Activated naive CD8-positive, alpha-beta T cell treated with anti-CD3 and anti-CD28 coated beads for 36 hours (primary cell): ENCODE measurements around the gene MRPS10. TPM values are rescaled to one million over a fixed set of nuclear protein-coding genes. Genes with fewer than 3 reads are reported as not detected.
A peak's percentile ranks its signal among the peaks of the same experiment; 100 is the strongest.
"Not testable (repeated sequence)": the region's sequence is repeated elsewhere in the genome, so short reads cannot be mapped to it uniquely, and the experiment has no call there.

Source experiments
- DNase-seq: peaks from one replicate; pipeline ENCODE4 v3.0.0; 2021
- H3K27ac Mint-ChIP-seq: one replicate; pipeline ENCODE4 v1.8.0; 2022; ENCODE audit warnings: mild to moderate bottlenecking, moderate library complexity, mixed read lengths
- H3K27me3 Mint-ChIP-seq: one replicate; pipeline ENCODE4 v1.8.0; 2022; ENCODE audit warnings: mild to moderate bottlenecking, mixed read lengths
- H3K36me3 Mint-ChIP-seq: one replicate; pipeline ENCODE4 v1.8.0; 2021; ENCODE audit warnings: mild to moderate bottlenecking, mixed read lengths
- H3K4me1 Mint-ChIP-seq: one replicate; pipeline ENCODE4 v1.8.0; 2021; ENCODE audit warnings: mixed read lengths
- H3K4me3 Mint-ChIP-seq: one replicate; pipeline ENCODE4 v1.8.0; 2022; ENCODE audit warnings: mild to moderate bottlenecking, moderate library complexity, mixed read lengths
- H3K9me3 Mint-ChIP-seq: one replicate; pipeline ENCODE4 v1.8.0; 2022; ENCODE audit warnings: mixed read lengths
- total RNA-seq, 2 experiments: library from RNA; stranded (reverse); gene quantifications; one replicate each; pipeline ENCODE4 v1.2.3, GENCODE V29; 2021

The MRPS10 gene
- total RNA-seq, 2 experiments from 2014 or later, result 50.7 to 51.2 TPM

- Mint-ChIP-seq H3K27me3 (no peaks in the 10 kb centered on the region), H3K4me3 (no peak overlapping the region), H3K27ac (no peak overlapping the region), H3K4me1 (peaks cover 15% of the 10 kb centered on the region), H3K9me3 (no peaks in the 10 kb centered on the region), H3K36me3 (no peaks in the 10 kb centered on the region)
- DNase-seq, result no peak
Measured at GRCh38 chr6:42227173-42227850, 9.7 kb upstream of the MRPS10 start.

GRCh38 chr6:42226645-42227143 lies 9.0 kb upstream of the MRPS10 start:
- Mint-ChIP-seq H3K4me3 (no peak overlapping the region), H3K4me1 (peaks cover 15% of the 10 kb centered on the region), H3K27ac (no peak overlapping the region), H3K36me3 (no peaks in the 10 kb centered on the region), H3K9me3 (no peaks in the 10 kb centered on the region), H3K27me3 (no peaks in the 10 kb centered on the region)
- DNase-seq, result no peak

- DNase-seq, result no peak
- Mint-ChIP-seq H3K27ac (no peak overlapping the region), H3K36me3 (no peaks in the 10 kb centered on the region), H3K27me3 (no peaks in the 10 kb centered on the region), H3K4me1 (peaks cover 15% of the 10 kb centered on the region), H3K9me3 (no peaks in the 10 kb centered on the region), H3K4me3 (no peak overlapping the region)
Measured at GRCh38 chr6:42226161-42226611, 8.5 kb upstream of the MRPS10 start.

GRCh38 chr6:42225419-42225818 lies 7.8 kb upstream of the MRPS10 start:
- Mint-ChIP-seq H3K4me3 (no peak overlapping the region), H3K27me3 (no peaks in the 10 kb centered on the region), H3K27ac (no peak overlapping the region), H3K9me3 (no peaks in the 10 kb centered on the region), H3K36me3 (no peaks in the 10 kb centered on the region), H3K4me1 (peaks cover 17% of the 10 kb centered on the region)
- DNase-seq, result no peak

- Mint-ChIP-seq H3K4me3 (no peak overlapping the region), H3K27me3 (no peaks in the 10 kb centered on the region), H3K4me1 (peaks cover 17% of the 10 kb centered on the region), H3K27ac (peak overlapping the region; percentile 86), H3K36me3 (no peaks in the 10 kb centered on the region), H3K9me3 (no peaks in the 10 kb centered on the region)
- DNase-seq, result no peak
Measured at GRCh38 chr6:42225029-42225339, 7.3 kb upstream of the MRPS10 start.

GRCh38 chr6:42224222-42225028 lies 6.8 kb upstream of the MRPS10 start:
- no peaks in the 10 kb centered on the region for H3K9me3 Mint-ChIP-seq
- H3K27ac Mint-ChIP-seq, result peak overlapping the region; percentile 86
- peaks cover 15% of the 10 kb centered on the region for H3K4me1 Mint-ChIP-seq
- no peak for DNase-seq
- no peaks in the 10 kb centered on the region for H3K36me3 Mint-ChIP-seq
- no peak overlapping the region for H3K4me3 Mint-ChIP-seq
- H3K27me3 Mint-ChIP-seq, result no peaks in the 10 kb centered on the region

- no peak for DNase-seq
- Mint-ChIP-seq H3K27ac (no peak overlapping the region), H3K27me3 (no peaks in the 10 kb centered on the region), H3K4me1 (peaks cover 15% of the 10 kb centered on the region), H3K4me3 (no peak overlapping the region), H3K36me3 (peaks cover 3% of the 10 kb centered on the region), H3K9me3 (no peaks in the 10 kb centered on the region)
Measured at GRCh38 chr6:42222448-42222847, 4.8 kb upstream of the MRPS10 start.

GRCh38 chr6:42221546-42221945 lies 3.9 kb upstream of the MRPS10 start:
- no peak for DNase-seq
- H3K4me3 Mint-ChIP-seq, result no peak overlapping the region
- no peak overlapping the region for H3K27ac Mint-ChIP-seq
- H3K9me3 Mint-ChIP-seq, result no peaks in the 10 kb centered on the region
- peaks cover 19% of the 10 kb centered on the region for H3K4me1 Mint-ChIP-seq
- H3K27me3 Mint-ChIP-seq, result no peaks in the 10 kb centered on the region
- H3K36me3 Mint-ChIP-seq, result peaks cover 4% of the 10 kb centered on the region

GRCh38 chr6:42220807-42221206 lies 3.1 kb upstream of the MRPS10 start:
- no peak overlapping the region for H3K27ac Mint-ChIP-seq

GRCh38 chr6:42217157-42217518 lies 523 bp downstream of the MRPS10 start:
- Mint-ChIP-seq H3K9me3 (no peaks in the 10 kb centered on the region), H3K4me1 (peaks cover 25% of the 10 kb centered on the region), H3K27me3 (no peaks in the 10 kb centered on the region), H3K27ac (peak overlapping the region; percentile 89), H3K36me3 (peaks cover 8% of the 10 kb centered on the region), H3K4me3 (peak overlapping the region; percentile 87)
- DNase-seq, result no peak

More at GRCh38 chr6:42220807-42221206, 3.1 kb upstream of the MRPS10 start:
- DNase-seq, result no peak
- Mint-ChIP-seq H3K4me3 (no peak overlapping the region), H3K4me1 (peaks cover 26% of the 10 kb centered on the region), H3K9me3 (no peaks in the 10 kb centered on the region), H3K27me3 (no peaks in the 10 kb centered on the region), H3K36me3 (peaks cover 4% of the 10 kb centered on the region)

GRCh38 chr6:42216495-42216894 lies 1.2 kb downstream of the MRPS10 start:
- not testable (repeated sequence) for DNase-seq, H3K36me3 Mint-ChIP-seq, H3K9me3 Mint-ChIP-seq, H3K27me3 Mint-ChIP-seq
- H3K4me3 Mint-ChIP-seq, result peak overlapping the region; percentile 82
- H3K27ac Mint-ChIP-seq, result peak overlapping the region; percentile 63
- peaks cover 25% of the 10 kb centered on the region for H3K4me1 Mint-ChIP-seq

GRCh38 chr6:42212442-42212841 lies 5.2 kb downstream of the MRPS10 start:
- Mint-ChIP-seq H3K27me3 (no peaks in the 10 kb centered on the region), H3K9me3 (no peaks in the 10 kb centered on the region), H3K27ac (no peak overlapping the region), H3K4me1 (peaks cover 31% of the 10 kb centered on the region), H3K36me3 (peaks cover 9% of the 10 kb centered on the region), H3K4me3 (no peak overlapping the region)
- no peak for DNase-seq

GRCh38 chr6:42211726-42212125 lies 5.9 kb downstream of the MRPS10 start:
- Mint-ChIP-seq H3K4me3 (no peak overlapping the region), H3K9me3 (no peaks in the 10 kb centered on the region), H3K36me3 (peaks cover 8% of the 10 kb centered on the region), H3K4me1 (peaks cover 30% of the 10 kb centered on the region), H3K27me3 (no peaks in the 10 kb centered on the region), H3K27ac (no peak overlapping the region)
- no peak for DNase-seq

GRCh38 chr6:42210551-42210950 lies 7.1 kb downstream of the MRPS10 start:
- H3K9me3 Mint-ChIP-seq, result no peaks in the 10 kb centered on the region
- no peak overlapping the region for H3K27ac Mint-ChIP-seq

GRCh38 chr6:42207559-42207958 lies 10.1 kb downstream of the MRPS10 start:
- DNase-seq, H3K4me1 Mint-ChIP-seq, H3K27ac Mint-ChIP-seq, H3K27me3 Mint-ChIP-seq, H3K9me3 Mint-ChIP-seq, H3K4me3 Mint-ChIP-seq: not testable (repeated sequence)
- peaks cover 11% of the 10 kb centered on the region for H3K36me3 Mint-ChIP-seq

More at GRCh38 chr6:42210551-42210950, 7.1 kb downstream of the MRPS10 start:
- Mint-ChIP-seq H3K4me1 (peaks cover 18% of the 10 kb centered on the region), H3K36me3 (peaks cover 11% of the 10 kb centered on the region), H3K4me3 (no peak overlapping the region), H3K27me3 (no peaks in the 10 kb centered on the region)
- no peak for DNase-seq
